Limb (tissue), 2 donors: Measurements from ENCODE around the gene GPC6.

ENCODE experiments used
- DNase-seq, 2 donors: peaks; one replicate each; pipeline ENCODE4 v3.0.0-alpha.2; 2016; ENCODE audit errors: extremely low spot score in 2 of 2

GPC6 gene

GRCh38 chr13:94090773-94091480, 864.3 kb downstream of the GPC6 start:
- DNase-seq = no peak

GRCh38 chr13:94093652-94094315, 867.2 kb downstream of the GPC6 start:
- no peak for DNase-seq

- no peak for DNase-seq
Measured at GRCh38 chr13:94109715-94110374, 883.2 kb downstream of the GPC6 start.

- DNase-seq = peak in 1 of 2 donors; percentile 28
Measured at GRCh38 chr13:94112227-94112626, 885.6 kb downstream of the GPC6 start.

DNA sequence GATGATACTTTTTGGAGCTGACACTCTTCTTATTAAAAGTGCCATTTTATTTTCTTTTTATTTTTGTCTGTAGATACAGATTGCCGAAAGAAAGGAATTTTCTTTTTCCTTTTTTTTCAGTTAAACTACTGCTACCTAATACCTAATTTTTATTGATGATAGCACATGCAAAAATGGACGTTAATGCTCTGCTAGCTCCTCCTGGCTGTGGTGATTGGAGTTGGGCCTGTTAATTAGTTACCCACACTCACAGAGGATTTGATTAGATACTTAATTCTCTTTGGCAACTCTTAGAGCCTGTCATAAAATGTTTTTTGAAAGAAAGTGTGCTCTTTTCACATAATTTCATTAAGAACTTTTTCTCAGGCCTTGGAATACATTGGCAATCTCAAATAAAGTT, 886.1 kb downstream of the GPC6 start:
- DNase-seq = no peak

GRCh38 chr13:94113245-94113644, 886.6 kb downstream of the GPC6 start:
- no peak for DNase-seq

- no peak for DNase-seq
Measured at GRCh38 chr13:94114166-94114565, 887.6 kb downstream of the GPC6 start.

DNA sequence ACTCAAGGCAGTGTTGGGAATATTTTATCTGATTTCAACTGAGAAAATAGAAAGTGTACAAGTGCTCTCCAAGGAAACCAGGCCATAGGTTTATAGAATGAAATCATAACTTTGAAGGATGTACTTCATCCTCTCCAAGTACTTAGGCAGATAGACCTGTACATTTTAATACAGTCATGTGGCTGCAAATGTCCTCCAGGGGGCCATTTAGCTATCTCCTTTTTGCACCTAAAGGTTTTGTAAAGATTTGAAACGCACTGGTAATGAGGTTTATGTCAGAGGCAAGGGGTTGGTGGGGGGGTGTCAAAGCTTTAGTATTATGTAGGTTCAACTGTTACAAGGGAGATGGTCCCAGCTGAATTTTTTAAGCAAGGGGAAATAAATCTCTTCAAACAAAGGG, 888.4 kb downstream of the GPC6 start:
- no peak for DNase-seq

- DNase-seq = no peak
Measured at GRCh38 chr13:94119360-94119936, 892.8 kb downstream of the GPC6 start.

DNA sequence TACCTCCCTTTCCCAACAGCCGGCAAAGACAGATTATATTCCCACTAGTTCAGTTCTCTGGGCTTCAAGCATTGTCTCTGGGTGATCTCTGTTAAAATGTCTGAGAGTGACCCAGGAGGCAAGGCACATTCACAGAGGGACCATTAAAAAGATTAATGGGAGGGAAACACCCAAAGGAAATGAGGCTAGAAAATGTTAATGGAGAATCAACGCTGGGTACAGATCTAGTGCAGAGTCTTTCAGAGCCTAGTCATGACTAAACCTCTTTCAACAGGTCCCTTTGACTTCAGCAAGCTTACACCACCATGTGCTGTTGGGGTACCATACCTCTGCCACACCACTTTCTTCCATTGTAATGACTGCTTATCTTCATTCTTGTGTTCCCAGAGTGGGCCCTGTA, 894.3 kb downstream of the GPC6 start:
- DNase-seq = no peak

DNA sequence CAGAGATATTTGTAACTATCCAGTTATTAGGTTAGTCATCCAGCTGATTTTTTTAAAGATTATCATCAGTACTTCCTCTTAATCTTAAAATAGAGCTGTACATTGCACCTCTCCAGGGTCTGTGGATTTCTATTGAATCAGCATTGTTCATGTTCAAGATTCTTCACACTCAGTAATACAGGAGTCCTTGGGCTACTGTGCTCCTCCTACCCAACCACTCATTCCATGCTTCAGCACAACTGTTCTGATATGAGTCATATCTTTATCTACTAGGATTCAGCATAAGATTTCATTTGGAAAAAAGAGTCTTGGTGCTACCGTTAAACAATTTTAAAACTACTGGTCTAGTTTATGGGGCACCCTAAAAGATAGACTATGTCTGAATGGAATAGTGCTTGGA, 895.1 kb downstream of the GPC6 start:
- no peak for DNase-seq

DNA sequence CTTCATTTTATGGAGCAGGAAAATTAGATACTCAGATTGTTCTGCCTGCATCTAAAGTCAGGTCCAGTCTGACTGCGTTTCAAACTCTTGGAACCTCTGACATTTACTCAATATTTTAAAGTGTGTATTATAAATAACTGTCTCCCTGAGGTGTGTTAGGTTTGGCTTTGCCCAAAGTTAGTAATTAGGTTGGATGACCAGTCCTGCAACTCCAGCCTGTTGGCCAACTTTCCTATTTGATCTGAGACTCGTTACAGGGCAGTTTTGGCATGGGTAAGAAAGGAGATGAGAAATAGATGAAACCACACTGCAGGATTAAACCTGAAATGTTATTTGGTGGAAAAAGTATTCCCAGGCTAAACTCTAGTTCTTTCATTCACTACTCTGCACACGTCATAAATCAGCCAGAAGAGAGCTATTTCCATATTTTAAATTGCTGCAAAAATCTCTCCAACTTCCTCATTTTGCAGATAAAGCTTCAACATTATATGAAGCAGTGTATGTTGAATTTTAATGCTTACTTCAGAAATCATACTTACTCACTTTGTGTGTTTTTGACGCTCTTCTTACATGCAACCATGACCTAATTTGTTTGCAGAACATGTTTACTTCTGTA, 895.8 kb downstream of the GPC6 start:
- DNase-seq = peak in 1 of 2 donors; percentile 14

DNA sequence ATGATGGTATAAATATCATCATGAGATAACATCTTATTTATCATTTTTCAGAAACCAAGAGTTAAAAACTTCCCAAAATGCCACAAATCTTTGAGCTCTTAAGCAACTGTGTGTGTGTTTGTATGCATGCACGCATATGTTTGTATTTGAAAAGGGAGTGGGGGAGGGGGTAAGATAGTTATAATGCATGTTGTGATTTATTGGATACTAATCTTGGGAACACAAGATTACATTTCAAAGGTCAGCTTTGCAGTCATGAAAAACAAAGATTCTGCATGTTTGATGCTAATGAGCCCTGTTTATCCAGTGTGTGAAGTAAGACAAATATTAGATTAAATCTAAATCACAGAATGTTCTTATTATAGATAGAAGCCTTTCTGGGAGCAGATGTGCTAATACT, 897.0 kb downstream of the GPC6 start:
- DNase-seq = no peak

GRCh38 chr13:94128430-94128829, 901.8 kb downstream of the GPC6 start:
- no peak for DNase-seq

DNA sequence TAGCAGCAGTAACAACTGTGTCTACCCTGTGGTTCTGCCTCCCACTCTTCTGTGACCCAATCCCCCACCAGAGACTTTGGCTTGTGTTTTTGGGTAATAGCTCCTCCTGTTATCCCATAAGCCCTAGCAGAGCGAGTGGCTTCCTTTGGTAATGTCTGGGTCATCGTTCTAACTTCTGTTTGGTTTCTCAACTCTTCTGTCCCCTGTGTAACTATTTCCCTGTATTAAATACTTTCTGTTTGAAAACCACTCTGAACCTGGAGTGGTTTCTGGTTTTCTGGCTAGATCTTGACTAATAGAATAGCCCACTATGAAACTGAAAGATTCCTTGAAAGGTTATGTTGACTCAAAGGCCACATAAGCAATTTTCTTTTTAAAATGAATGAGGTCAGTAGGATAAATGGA, 902.9 kb downstream of the GPC6 start:
- DNase-seq = no peak

DNA sequence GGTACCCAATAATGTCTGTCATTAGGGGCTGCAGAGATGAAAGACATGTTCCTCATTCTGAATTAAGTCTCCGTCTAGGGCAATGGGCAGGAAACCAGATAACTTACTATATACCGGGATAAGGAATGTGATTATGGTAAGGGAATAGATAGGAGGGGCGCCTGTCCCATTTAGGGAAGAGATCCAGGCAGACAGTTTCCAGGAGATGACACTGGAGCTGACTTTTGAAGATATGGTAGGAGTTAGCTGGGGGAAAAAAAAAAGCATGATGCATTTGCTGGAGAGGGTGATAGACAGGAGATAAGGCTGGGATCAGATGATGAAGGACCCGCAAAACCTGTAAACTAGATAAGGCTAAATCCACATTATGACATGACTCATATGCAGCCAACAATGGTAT, 912.2 kb downstream of the GPC6 start:
- DNase-seq = no peak

- DNase-seq = no peak
Measured at GRCh38 chr13:94139393-94139995, 912.9 kb downstream of the GPC6 start.

GRCh38 chr13:94140027-94140426, 913.4 kb downstream of the GPC6 start:
- no peak for DNase-seq

GRCh38 chr13:94140511-94140910, 913.9 kb downstream of the GPC6 start:
- no peak for DNase-seq

DNA sequence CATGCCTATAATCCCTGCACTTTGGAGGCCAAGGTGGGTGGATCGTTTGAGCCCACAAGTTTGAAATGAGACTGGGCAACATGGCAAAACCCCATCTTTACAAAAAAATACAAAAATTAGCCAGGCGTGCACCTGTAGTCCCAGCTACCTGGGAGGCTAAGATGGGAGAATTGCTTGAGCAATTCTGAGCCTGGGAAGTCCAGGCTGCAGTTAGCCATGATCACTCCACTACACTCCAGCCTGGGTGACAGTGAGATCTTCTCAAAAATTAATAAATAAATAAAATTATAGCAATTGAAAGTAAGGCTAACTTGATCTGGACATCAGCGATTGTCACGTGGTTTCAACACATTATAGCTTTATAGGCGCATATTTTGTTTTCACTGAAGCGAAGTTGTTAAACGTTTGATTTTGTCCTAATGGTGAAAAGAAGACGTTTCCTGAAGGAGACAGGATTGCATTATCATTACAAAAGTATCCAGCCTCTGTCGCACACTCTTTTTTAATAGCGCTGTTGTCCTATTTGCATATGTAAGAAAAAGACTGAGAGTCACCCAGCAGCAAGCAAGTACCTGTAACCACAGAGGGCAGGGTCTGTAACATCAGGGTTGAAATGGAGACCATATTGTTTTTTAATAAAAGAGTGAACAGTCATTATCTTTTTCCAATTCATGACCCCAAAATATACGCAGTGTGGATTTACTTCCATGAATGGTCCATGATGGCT, 917.2 kb downstream of the GPC6 start:
- no peak for DNase-seq

GRCh38 chr13:94145966-94146365, 919.4 kb downstream of the GPC6 start:
- no peak for DNase-seq
